HG03280 (cell line): ENCODE measurements around the gene HSPA12B.

Experiments
- ATAC-seq: cut with Tn5 transposase; IDR thresholded peaks from one replicate; pipeline ENCODE4 v1.9.1; 2021; ENCODE audit warnings: mild to moderate bottlenecking, moderate library complexity; ENCODE audit not compliant: unreplicated experiment

Gene HSPA12B

GRCh38 chr20:3702611-3703391, 29.7 kb upstream of the HSPA12B start:
- ATAC-seq: no peak

- no peak for ATAC-seq
Measured at GRCh38 chr20:3704087-3704486, 28.4 kb upstream of the HSPA12B start.

GRCh38 chr20:3705491-3705969, 27.0 kb upstream of the HSPA12B start:
- no peak for ATAC-seq

- no peak for ATAC-seq
Measured at GRCh38 chr20:3705970-3706739, 26.3 kb upstream of the HSPA12B start.

GRCh38 chr20:3706774-3707507, 25.5 kb upstream of the HSPA12B start:
- ATAC-seq: no peak

- no peak for ATAC-seq
Measured at GRCh38 chr20:3707508-3707899, 25.0 kb upstream of the HSPA12B start.

GRCh38 chr20:3710011-3710466, 22.4 kb upstream of the HSPA12B start:
- no peak for ATAC-seq

GRCh38 chr20:3710703-3711483, 21.6 kb upstream of the HSPA12B start:
- no peak for ATAC-seq

GRCh38 chr20:3711484-3711941, 21.0 kb upstream of the HSPA12B start:
- no peak for ATAC-seq

GRCh38 chr20:3712279-3712873, 20.1 kb upstream of the HSPA12B start, which contains the start of gene SIGLEC1:
Gene SIGLEC1, minus strand, starts transcription at chr20:3712600. Its CDS starts 5,472 bp downstream, at chr20:3707128.
- no peak for ATAC-seq

- no peak for ATAC-seq
Measured at GRCh38 chr20:3714092-3714491, 18.4 kb upstream of the HSPA12B start.

GRCh38 chr20:3716195-3716834, 16.2 kb upstream of the HSPA12B start:
- peak; percentile 50 for ATAC-seq

GRCh38 chr20:3719046-3719445, 13.4 kb upstream of the HSPA12B start:
- ATAC-seq: no peak

- ATAC-seq: no peak
Measured at GRCh38 chr20:3720068-3720467, 12.4 kb upstream of the HSPA12B start.

- no peak for ATAC-seq
Measured at GRCh38 chr20:3720626-3721025, 11.9 kb upstream of the HSPA12B start.

GRCh38 chr20:3721912-3722311, 10.6 kb upstream of the HSPA12B start:
- ATAC-seq: no peak

GRCh38 chr20:3723284-3723683, 9.2 kb upstream of the HSPA12B start:
- no peak for ATAC-seq

- no peak for ATAC-seq
Measured at GRCh38 chr20:3724356-3724755, 8.1 kb upstream of the HSPA12B start.

GRCh38 chr20:3727401-3728021, 5.0 kb upstream of the HSPA12B start:
- no peak for ATAC-seq
